HFF-Myc (cell line): ENCODE results near the gene IRF8.

Experiments used
- DNase-seq: peaks from one replicate; pipeline ENCODE4 v3.0.0-alpha.2; 2011; ENCODE audit warnings: low read depth; ENCODE audit errors: extremely low read depth
- H3K4me3 ChIP-seq: replicated peaks from 2 replicates; pipeline ENCODE4 v1.5.1; 2011; ENCODE audit warnings: low read depth, mild to moderate bottlenecking, control low read depth, low read length
- CTCF ChIP-seq: IDR thresholded peaks from 2 replicates; pipeline ENCODE4 v1.5.1; 2012; ENCODE audit warnings: mild to moderate bottlenecking, low read depth, low read length, control low read depth; ENCODE audit errors: missing control alignments

Gene IRF8

GRCh38 chr16:85913688-85914422 lies 14.9 kb downstream of the IRF8 start:
- no peak for DNase-seq
- H3K4me3 ChIP-seq: no peak overlapping the region

DNA sequence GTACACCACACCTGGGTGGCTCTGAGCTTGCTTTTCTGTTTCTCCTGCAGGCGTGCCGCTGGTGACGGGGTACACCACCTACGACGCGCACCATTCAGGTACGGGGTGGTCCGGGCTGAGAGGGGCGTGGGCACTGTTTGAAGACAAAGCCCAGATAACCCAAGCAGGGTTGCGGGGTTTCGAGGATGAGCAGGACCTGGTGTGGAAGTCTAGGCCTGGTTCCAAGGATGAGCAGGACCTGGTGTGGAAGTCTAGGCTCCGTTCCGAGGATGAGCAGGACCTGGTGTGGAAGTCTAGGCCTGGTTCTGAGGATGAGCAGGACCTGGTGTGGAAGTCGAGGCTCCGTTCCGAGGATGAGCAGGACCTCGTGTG lies 15.4 kb downstream of the IRF8 start:
- H3K4me3 ChIP-seq: no peak overlapping the region
- no peak for DNase-seq
- TF ChIP-seq CTCF: no peak

More at GRCh38 chr16:85913688-85914422, 14.9 kb downstream of the IRF8 start:
- no peak for TF ChIP-seq CTCF

DNA sequence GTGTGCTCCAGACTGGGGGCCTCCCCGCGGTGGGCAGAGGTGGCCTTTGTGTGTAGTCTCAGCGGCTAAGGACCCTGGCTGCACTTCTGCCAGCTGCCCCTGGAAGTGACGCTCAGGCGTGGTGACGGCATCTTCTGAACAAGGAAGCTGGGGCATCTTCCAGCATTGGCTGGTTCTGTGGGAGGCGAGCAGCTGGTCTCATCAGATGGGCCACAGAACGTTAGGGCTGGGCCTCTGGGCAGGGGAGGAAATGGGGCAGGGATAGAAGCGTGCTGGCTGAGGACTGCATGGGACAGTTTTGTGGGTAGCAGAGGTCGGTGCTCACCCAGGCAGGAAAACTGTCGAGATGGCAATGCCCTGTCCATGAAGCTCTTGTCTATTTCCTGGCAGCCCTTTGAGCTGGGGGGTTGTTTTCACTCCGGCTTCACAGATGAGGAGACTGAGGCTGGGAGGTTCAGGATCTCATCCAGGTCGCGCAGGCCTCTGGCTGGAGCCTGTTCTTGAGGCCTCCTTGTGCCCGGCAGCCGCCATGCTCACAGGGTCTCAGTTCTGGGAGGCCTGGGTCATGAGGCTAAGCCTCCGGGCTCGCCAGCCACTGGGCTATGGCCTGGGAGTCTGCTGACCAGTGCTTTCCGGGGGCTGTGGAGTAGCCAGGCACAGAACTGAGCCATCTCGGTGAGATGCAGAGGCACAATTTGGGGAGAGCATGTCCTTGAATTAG lies 16.3 kb downstream of the IRF8 start:
- no peak for TF ChIP-seq CTCF
- no peak overlapping the region for H3K4me3 ChIP-seq
- no peak for DNase-seq

DNA sequence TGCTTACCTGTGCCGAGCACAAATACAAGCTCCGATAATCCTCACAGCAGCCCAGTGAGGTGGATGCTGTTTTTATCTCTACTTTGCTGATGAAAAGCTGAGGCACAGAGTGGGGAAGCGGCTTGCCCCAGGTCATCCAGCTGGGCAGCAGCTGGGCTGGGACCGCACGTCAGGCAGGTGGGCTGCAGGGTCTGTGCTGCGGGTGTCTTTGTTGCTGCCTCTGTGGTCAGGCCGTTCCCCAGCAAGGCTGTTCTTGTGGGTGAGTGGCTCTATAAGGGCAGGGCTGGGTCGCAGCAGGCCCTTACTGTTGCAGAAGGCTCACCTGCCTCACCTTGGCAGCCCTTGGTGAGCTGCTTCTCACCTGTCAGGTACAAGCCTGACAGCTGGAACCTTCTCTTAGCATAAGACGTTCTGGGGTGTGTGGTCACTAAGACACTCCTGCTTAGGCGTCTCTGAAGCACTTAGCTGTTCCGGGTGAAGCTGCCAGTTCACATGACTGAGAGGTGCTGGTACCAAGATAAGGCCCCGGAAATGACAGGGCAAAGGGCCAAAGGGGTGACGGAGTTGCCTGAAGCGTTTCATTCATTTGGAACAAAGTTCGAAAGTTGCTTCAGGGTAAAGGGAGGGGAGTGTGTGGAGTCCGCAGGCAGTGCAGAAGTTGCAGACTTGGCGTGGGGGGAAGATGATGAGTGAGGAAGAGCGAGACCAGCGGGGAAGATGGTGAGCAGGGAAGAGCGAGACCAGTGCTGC lies 17.4 kb downstream of the IRF8 start:
- TF ChIP-seq CTCF: no peak
- DNase-seq: no peak
- H3K4me3 ChIP-seq: no peak overlapping the region

DNA sequence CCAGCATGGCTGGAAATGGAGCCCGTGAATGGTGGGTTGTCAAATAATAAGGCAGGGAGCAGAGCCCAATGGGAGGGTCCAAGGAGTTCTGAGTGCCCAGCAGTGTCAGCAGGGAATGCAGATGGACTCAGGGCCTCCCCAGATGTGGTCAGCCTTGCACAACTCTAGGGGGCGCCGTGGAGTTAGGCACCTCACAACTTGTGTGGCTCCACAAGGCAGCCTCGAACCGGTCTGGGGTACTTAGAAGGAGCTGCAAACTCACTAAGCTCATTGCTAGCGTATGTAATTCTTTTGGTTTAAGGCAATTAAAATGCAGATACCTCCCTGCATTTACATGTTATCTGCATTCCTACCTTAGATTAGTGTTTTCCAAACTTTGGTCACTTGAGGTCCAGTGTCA lies 18.1 kb downstream of the IRF8 start:
- peak; percentile 29 for TF ChIP-seq CTCF
- no peak overlapping the region for H3K4me3 ChIP-seq
- DNase-seq: no peak

GRCh38 chr16:85917959-85918358 lies 19.0 kb downstream of the IRF8 start:
- DNase-seq: no peak
- H3K4me3 ChIP-seq: no peak overlapping the region
- no peak for TF ChIP-seq CTCF
